Measurements from ENCODE around the gene LDLRAP1.

DNA sequence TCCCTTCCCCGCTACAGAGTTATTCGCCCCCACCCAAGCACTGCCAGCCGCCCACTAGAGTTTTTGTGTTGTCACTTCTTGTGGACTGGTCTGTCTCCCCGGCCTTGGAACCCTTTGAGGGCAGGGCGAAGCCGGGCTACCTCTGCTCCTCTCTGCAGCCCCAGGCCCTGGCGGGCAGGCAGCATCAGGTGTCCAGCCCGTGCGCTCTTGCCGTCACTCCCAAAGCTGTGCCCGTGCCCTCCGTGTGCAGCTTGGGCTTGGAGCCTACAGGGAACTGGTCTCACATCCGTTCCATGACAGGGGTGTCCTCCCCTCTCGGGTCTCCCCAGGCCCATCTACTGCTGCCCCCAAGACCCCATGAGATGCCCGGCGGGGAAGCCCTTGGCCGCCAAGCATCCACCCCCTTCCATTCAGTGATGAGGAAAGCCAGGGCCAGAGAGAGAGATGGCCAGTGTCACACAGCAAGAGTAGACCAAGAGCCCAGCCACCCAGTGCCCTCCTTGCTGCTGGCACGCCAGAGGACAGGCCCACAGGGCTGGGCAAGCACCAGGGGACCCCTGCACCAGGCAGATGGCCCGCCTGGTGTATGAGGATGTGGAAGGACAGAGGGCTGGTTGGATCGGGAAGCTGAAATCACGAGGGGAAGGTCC, 15.3 kb upstream of the LDLRAP1 start:
- TF ChIP-seq POLR2A (conservative IDR thresholded peaks at IDR 0.05) (no peak), POLR2AphosphoS2 (IDR thresholded peaks at IDR 0.05; ENCODE audit: low read length) (no peak), ZNF239 (CRISPR knock-in tag; IDR thresholded peaks at IDR 0.05) (no peak), SAFB2 (IDR thresholded peaks at IDR 0.05; ENCODE audit: borderline replicate concordance, low read depth, low read length, severe bottlenecking) (no peak), SP2 (IDR thresholded peaks at IDR 0.05; ENCODE audit: extremely low read depth, low read depth, low read length, poor library complexity, severe bottlenecking) (no peak)
- TF ChIP-seq, protein P1, sequence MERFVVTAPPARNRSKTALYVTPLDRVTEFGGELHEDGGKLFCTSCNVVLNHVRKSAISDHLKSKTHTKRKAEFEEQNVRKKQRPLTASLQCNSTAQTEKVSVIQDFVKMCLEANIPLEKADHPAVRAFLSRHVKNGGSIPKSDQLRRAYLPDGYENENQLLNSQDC (CRISPR knock-in tag; IDR thresholded peaks at IDR 0.05) = no peak
- TF ChIP-seq, protein P2, sequence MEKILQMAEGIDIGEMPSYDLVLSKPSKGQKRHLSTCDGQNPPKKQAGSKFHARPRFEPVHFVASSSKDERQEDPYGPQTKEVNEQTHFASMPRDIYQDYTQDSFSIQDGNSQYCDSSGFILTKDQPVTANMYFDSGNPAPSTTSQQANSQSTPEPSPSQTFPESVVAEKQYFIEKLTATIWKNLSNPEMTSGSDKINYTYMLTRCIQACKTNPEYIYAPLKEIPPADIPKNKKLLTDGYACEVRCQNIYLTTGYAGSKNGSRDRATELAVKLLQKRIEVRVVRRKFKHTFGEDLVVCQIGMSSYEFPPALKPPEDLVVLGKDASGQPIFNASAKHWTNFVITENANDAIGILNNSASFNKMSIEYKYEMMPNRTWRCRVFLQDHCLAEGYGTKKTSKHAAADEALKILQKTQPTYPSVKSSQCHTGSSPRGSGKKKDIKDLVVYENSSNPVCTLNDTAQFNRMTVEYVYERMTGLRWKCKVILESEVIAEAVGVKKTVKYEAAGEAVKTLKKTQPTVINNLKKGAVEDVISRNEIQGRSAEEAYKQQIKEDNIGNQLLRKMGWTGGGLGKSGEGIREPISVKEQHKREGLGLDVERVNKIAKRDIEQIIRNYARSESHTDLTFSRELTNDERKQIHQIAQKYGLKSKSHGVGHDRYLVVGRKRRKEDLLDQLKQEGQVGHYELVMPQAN (IDR thresholded peaks at IDR 0.05; ENCODE audit: borderline replicate concordance) = no peak
- TF ChIP-seq, protein P3, sequence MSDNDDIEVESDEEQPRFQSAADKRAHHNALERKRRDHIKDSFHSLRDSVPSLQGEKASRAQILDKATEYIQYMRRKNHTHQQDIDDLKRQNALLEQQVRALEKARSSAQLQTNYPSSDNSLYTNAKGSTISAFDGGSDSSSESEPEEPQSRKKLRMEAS (CRISPR knock-in tag; IDR thresholded peaks at IDR 0.05) = no peak

Measured in K562 (cell line).